Choroid plexus epithelial cell (primary cell): ENCODE results near the gene ANXA11.
"Not testable (repeated sequence)": the region's sequence is repeated elsewhere in the genome, so short reads cannot be mapped to it uniquely, and the experiment has no call there.

Source experiments
- DNase-seq: peaks from one replicate; pipeline ENCODE4 v3.0.0-alpha.2; 2010; ENCODE audit warnings: low read depth
- H3K4me3 ChIP-seq: 2 replicates; pipeline ENCODE4 v1.5.1; 2011; ENCODE audit warnings: low read depth, mild to moderate bottlenecking, control low read depth, low read length, moderate library complexity
- CTCF ChIP-seq: conservative IDR thresholded peaks from 2 replicates; pipeline ENCODE4 v1.5.1; 2011; ENCODE audit warnings: low read depth, mild to moderate bottlenecking, control low read depth, inconsistent platforms, low read length, moderate library complexity

ANXA11 gene

GRCh38 chr10:80150172-80150571 is 55.2 kb downstream of the ANXA11 start:
- DNase-seq = no peak
- no peak for TF ChIP-seq CTCF
- no peak overlapping the region for H3K4me3 ChIP-seq

- no peak overlapping the region for H3K4me3 ChIP-seq
- no peak for TF ChIP-seq CTCF
- DNase-seq = no peak
These were observed 56.2 kb downstream of the ANXA11 start for GRCh38 chr10:80149123-80149522.

- TF ChIP-seq CTCF = no peak
- H3K4me3 ChIP-seq = no peak overlapping the region
- no peak for DNase-seq
These were observed 57.1 kb downstream of the ANXA11 start for GRCh38 chr10:80148166-80148805.

- H3K4me3 ChIP-seq = no peak overlapping the region
- no peak for DNase-seq
- TF ChIP-seq CTCF = no peak
These were observed 58.4 kb downstream of the ANXA11 start for GRCh38 chr10:80146918-80147317.

- not testable (repeated sequence) for H3K4me3 ChIP-seq
- DNase-seq = peak; percentile 76
These were observed 59.7 kb downstream of the ANXA11 start for GRCh38 chr10:80145406-80146308.

- DNase-seq = no peak
- no peak for TF ChIP-seq CTCF
- H3K4me3 ChIP-seq = no peak overlapping the region
These were observed 60.6 kb downstream of the ANXA11 start for GRCh38 chr10:80144696-80145131.

GRCh38 chr10:80144067-80144695 is 61.2 kb downstream of the ANXA11 start:
- DNase-seq = no peak
- no peak overlapping the region for H3K4me3 ChIP-seq
- TF ChIP-seq CTCF = no peak
